ENCODE data around the gene LPP.

GRCh38 chr3:188685789-188686188, 531.8 kb downstream of the LPP start:
- no peak for TF ChIP-seq CTCF (IDR thresholded peaks at IDR 0.05 in 4 of 5, conservative IDR thresholded peaks at IDR 0.05 in 1 of 5)
- no peak for TF ChIP-seq POLR2A (IDR thresholded peaks at IDR 0.05)

All from gastrocnemius medialis (tissue), 4 donors.